ENCODE data around the gene ZSWIM3.

GRCh38 chr20:45887346-45887715, 29.9 kb downstream of the ZSWIM3 start, which contains the start of gene SPATA25:
- TF ChIP-seq CAMTA2 (CRISPR knock-in tag; IDR thresholded peaks at IDR 0.05; ENCODE audit: borderline replicate concordance), result no peak
- TF ChIP-seq ZNF431 (CRISPR knock-in tag; IDR thresholded peaks at IDR 0.05; ENCODE audit: borderline replicate concordance, low read depth), result no peak
- no peak for TF ChIP-seq CTCF (CRISPR knock-in tag; IDR thresholded peaks at IDR 0.05)
- no peak for TF ChIP-seq SMC3 (IDR thresholded peaks at IDR 0.05; ENCODE audit: low read length)
- TF ChIP-seq E2F1 (CRISPR knock-in tag; IDR thresholded peaks at IDR 0.05), result no peak
- no peak for TF ChIP-seq CHD2 (IDR thresholded peaks at IDR 0.05; ENCODE audit: low read depth, low read length)
- TF ChIP-seq PBX3 (CRISPR knock-in tag; IDR thresholded peaks at IDR 0.05; ENCODE audit: borderline replicate concordance), result no peak
- TF ChIP-seq POLR2A (IDR thresholded peaks at IDR 0.05; ENCODE audit: insufficient read depth in 1 of 2, low read depth in 2 of 2, low read length in 2 of 2), result peak in 1 of 2 experiments; percentile 24; a peak in 2 of 4 replicates
- TF ChIP-seq RARA (CRISPR knock-in tag; IDR thresholded peaks at IDR 0.05), result no peak
- no peak for TF ChIP-seq ZNF550 (CRISPR knock-in tag; IDR thresholded peaks at IDR 0.05; ENCODE audit: borderline replicate concordance)
- TF ChIP-seq ZNF513 (CRISPR knock-in tag; conservative IDR thresholded peaks at IDR 0.05), result no peak
- no peak for TF ChIP-seq ZSCAN30 (CRISPR knock-in tag; IDR thresholded peaks at IDR 0.05)

Data from HepG2 (cell line).